Mesothelial cell of epicardium (in vitro differentiated cells): ENCODE data around the gene ISCU. TPM values are rescaled to one million over a fixed set of nuclear protein-coding genes. Genes with fewer than 3 reads are reported as not detected.
A peak's percentile ranks its signal among the peaks of the same experiment; 100 is the strongest.

Experiments used
- DNase-seq, 2 experiments: peaks; one replicate each; pipeline ENCODE4 v3.0.0; 2021; ENCODE audit warnings: low spot score in 2 of 2; ENCODE audit not compliant: unreplicated experiment in 2 of 2
- H3K27ac Mint-ChIP-seq: 2 replicates; pipeline ENCODE4 v1.8.0; 2021; ENCODE audit warnings: mixed read lengths
- H3K27me3 Mint-ChIP-seq: 2 replicates; pipeline ENCODE4 v1.8.0; 2021; ENCODE audit warnings: low read depth, mixed read lengths
- H3K36me3 Mint-ChIP-seq: 2 replicates; pipeline ENCODE4 v1.8.0; 2021; ENCODE audit warnings: mixed read lengths
- H3K4me1 Mint-ChIP-seq: 2 replicates; pipeline ENCODE4 v1.8.0; 2021; ENCODE audit warnings: mixed read lengths
- H3K4me3 Mint-ChIP-seq: 2 replicates; pipeline ENCODE4 v1.8.0; 2021; ENCODE audit warnings: mild to moderate bottlenecking, moderate library complexity, mixed read lengths
- H3K9me3 Mint-ChIP-seq: 2 replicates; pipeline ENCODE4 v1.8.0; 2021; ENCODE audit warnings: mixed read lengths
- CTCF ChIP-seq: fragments of 200-600 bp; sonication (generic); IDR thresholded peaks from one replicate; pipeline ENCODE4 v1.5.0; 2021; ENCODE audit warnings: antibody characterized with exemption; ENCODE audit not compliant: unreplicated experiment
- total RNA-seq: library from RNA; stranded (reverse); gene quantifications from 3 replicates; pipeline ENCODE4 v1.2.1, GENCODE V29; 2021

Gene ISCU
- total RNA-seq, 1 donor from 2014 or later, result 64.9 TPM

- no peaks in the 10 kb centered on the region for H3K27me3 Mint-ChIP-seq
- no peaks in the 10 kb centered on the region for H3K9me3 Mint-ChIP-seq
- H3K4me1 Mint-ChIP-seq, result peaks cover 39% of the 10 kb centered on the region
- no peak for TF ChIP-seq CTCF
- peaks cover 6% of the 10 kb centered on the region for H3K36me3 Mint-ChIP-seq
- H3K27ac Mint-ChIP-seq, result peak within 1 kb of the TSS; percentile 100
- peak within 1 kb of the TSS; percentile 100 for H3K4me3 Mint-ChIP-seq
- peak in 1 of 2 experiments; percentile 76 for DNase-seq
Observed at GRCh38 chr12:108560752-108561719, 1.4 kb upstream of the ISCU start, which contains the start of gene SART3. SART3 (minus strand) TSS chr12:108561173; CDS start chr12:108561154, 19 bp downstream.

GRCh38 chr12:108561852-108562347 lies 496 bp upstream of the ISCU start:
- Mint-ChIP-seq H3K4me3 (peak overlapping the region; percentile 100), H3K27ac (peak overlapping the region; percentile 100), H3K36me3 (peaks cover 8% of the 10 kb centered on the region), H3K9me3 (no peaks in the 10 kb centered on the region), H3K27me3 (no peaks in the 10 kb centered on the region), H3K4me1 (peaks cover 39% of the 10 kb centered on the region)
- TF ChIP-seq CTCF, result no peak
- no peak for DNase-seq

GRCh38 chr12:108563136-108563803 lies 874 bp downstream of the ISCU start:
- Mint-ChIP-seq H3K4me1 (peaks cover 33% of the 10 kb centered on the region), H3K36me3 (peaks cover 10% of the 10 kb centered on the region), H3K4me3 (peak overlapping the region; percentile 100), H3K27me3 (no peaks in the 10 kb centered on the region), H3K27ac (peak overlapping the region; percentile 98), H3K9me3 (no peaks in the 10 kb centered on the region)
- peak; percentile 45 to 78 for DNase-seq
- peak; percentile 10 for TF ChIP-seq CTCF

GRCh38 chr12:108563804-108564151 lies 1.4 kb downstream of the ISCU start:
- Mint-ChIP-seq H3K4me1 (peaks cover 30% of the 10 kb centered on the region), H3K27ac (peak overlapping the region; percentile 98), H3K27me3 (no peaks in the 10 kb centered on the region), H3K36me3 (peaks cover 15% of the 10 kb centered on the region), H3K9me3 (no peaks in the 10 kb centered on the region), H3K4me3 (peak overlapping the region; percentile 100)
- TF ChIP-seq CTCF, result peak; percentile 3
- no peak for DNase-seq

GRCh38 chr12:108564724-108565123 lies 2.3 kb downstream of the ISCU start:
- H3K27ac Mint-ChIP-seq, result peak overlapping the region; percentile 16
- H3K27me3 Mint-ChIP-seq, result no peaks in the 10 kb centered on the region
- H3K4me3 Mint-ChIP-seq, result no peak overlapping the region
- no peak for TF ChIP-seq CTCF
- peaks cover 18% of the 10 kb centered on the region for H3K36me3 Mint-ChIP-seq
- H3K4me1 Mint-ChIP-seq, result peaks cover 23% of the 10 kb centered on the region
- no peaks in the 10 kb centered on the region for H3K9me3 Mint-ChIP-seq
- no peak for DNase-seq
